GM12874 (cell line): ENCODE data around the gene ATP8B4.

Experiments used
- TF ChIP-seq, protein P1 (sequence below): IDR thresholded peaks from 2 replicates; pipeline ENCODE4 v1.5.1; 2011; ENCODE audit warnings: low read depth, mild to moderate bottlenecking, control low read depth, low read length, moderate library complexity; ENCODE audit not compliant: insufficient read depth

ATP8B4 gene

GRCh38 chr15:50077176-50077575, 41.9 kb downstream of the ATP8B4 start:
- TF ChIP-seq, protein P1, sequence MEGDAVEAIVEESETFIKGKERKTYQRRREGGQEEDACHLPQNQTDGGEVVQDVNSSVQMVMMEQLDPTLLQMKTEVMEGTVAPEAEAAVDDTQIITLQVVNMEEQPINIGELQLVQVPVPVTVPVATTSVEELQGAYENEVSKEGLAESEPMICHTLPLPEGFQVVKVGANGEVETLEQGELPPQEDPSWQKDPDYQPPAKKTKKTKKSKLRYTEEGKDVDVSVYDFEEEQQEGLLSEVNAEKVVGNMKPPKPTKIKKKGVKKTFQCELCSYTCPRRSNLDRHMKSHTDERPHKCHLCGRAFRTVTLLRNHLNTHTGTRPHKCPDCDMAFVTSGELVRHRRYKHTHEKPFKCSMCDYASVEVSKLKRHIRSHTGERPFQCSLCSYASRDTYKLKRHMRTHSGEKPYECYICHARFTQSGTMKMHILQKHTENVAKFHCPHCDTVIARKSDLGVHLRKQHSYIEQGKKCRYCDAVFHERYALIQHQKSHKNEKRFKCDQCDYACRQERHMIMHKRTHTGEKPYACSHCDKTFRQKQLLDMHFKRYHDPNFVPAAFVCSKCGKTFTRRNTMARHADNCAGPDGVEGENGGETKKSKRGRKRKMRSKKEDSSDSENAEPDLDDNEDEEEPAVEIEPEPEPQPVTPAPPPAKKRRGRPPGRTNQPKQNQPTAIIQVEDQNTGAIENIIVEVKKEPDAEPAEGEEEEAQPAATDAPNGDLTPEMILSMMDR: no peak

GRCh38 chr15:50075319-50075718, 43.7 kb downstream of the ATP8B4 start:
- TF ChIP-seq, protein P1: no peak

- TF ChIP-seq, protein P1: no peak
Measured at GRCh38 chr15:50071551-50072258, 47.3 kb downstream of the ATP8B4 start.

- TF ChIP-seq, protein P1: no peak
Measured at GRCh38 chr15:50068016-50068415, 51.0 kb downstream of the ATP8B4 start.

GRCh38 chr15:50067254-50067653, 51.8 kb downstream of the ATP8B4 start:
- TF ChIP-seq, protein P1: no peak

DNA sequence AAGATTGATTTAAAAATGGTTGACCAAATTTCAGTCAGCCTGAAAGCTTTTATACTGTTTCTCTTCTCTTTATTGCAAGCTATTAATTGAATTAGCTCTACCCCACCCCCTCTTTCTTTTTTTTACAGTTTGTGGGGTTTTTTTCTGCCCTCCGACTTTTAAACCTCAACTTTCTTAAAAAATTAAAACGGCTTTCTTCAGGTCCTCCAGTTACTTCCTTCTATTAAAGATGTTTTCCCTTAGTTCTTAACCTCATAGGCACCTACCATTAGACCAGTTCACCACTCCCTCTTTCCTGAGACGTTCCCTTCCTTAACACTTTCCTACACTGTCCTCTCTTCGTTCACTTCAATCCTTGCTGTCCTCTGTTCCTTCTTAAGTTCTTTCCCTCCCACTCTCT, 52.4 kb downstream of the ATP8B4 start:
- TF ChIP-seq, protein P1: no peak

GRCh38 chr15:50066202-50066601, 52.8 kb downstream of the ATP8B4 start:
- TF ChIP-seq, protein P1: no peak
